GM18498 (cell line): Measurements from ENCODE around the gene PCSK2.

Experiments used
- ATAC-seq: cut with Tn5 transposase; IDR thresholded peaks from one replicate; pipeline ENCODE4 v1.9.1; 2021; ENCODE audit warnings: mild to moderate bottlenecking, moderate library complexity; ENCODE audit not compliant: unreplicated experiment

PCSK2 gene

DNA sequence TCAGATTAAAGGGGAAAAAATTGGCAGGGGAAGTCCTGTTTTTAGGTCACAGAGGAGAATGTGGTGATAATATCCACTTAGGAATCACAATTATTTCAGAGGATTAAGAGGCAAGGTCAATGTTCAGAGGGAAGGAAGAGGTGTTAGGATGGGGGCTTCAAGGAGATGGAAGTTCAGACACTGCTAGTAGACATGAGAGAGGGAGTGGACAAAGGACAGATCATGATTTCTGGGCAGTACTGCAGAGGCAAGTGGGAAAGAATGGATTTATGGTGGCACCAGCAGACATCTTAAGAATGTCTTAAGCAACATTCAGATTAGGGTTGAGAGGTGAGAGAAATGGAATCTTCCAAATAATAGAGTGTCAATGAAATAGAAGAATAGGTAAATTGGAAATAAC lies 9.9 kb downstream of the PCSK2 start:
- no peak for ATAC-seq

DNA sequence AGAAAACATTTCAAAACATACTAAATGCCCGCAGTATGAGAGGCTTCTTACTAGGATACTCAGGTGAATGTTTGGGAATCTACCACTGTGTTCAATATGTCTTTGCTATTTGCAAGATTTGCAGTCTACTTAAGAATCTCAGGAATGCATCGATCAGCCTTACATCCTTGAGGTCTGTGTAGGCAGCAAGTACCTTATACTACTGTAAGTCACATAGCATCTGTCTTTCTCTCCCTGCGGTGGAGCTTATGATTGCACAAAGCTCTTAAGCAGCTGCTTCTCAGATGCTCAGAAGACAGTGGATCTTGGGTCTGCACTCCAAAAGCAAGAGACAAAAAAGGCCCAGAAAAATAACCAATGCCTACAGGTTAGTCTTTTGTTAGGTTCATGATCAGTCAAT lies 21.4 kb downstream of the PCSK2 start:
- no peak for ATAC-seq

DNA sequence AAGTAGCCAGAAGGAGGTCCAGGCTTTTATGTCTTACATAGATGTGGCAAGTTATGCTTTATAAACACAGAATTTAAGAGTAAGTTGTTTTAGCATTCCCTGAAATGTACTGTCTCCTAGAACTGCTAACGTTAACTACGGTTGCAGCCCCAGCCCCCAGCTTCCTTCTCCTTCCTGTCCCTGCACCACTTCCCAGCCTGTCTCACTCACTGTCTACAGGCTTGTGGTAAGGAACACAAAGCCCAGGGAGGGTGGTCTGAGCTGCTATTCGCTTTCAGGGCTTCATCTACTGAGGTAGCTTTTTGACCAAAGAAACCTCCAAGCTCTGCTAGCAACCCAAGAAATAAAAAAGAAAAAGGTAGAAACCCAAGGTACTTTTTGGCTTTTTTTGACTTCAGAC lies 35.9 kb downstream of the PCSK2 start:
- ATAC-seq = no peak

DNA sequence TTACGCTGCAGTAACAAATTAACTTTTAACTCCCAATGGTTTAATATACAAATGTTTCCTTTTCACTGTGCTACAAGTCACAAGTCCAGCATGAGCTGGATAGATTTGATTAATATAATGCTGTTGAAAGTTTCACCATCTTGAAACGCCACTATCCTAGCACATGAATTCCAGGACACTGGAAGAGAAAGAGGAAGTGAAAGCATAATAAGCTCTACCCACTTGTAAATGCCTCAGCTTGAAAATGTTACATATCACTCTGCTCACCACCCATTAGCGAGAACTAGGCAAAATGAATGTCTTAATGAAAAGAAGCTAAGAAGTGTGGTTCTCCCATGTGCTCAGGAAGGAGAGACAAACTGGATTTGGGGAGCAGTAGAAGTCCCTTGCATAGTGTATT lies 46.9 kb downstream of the PCSK2 start:
- no peak for ATAC-seq

DNA sequence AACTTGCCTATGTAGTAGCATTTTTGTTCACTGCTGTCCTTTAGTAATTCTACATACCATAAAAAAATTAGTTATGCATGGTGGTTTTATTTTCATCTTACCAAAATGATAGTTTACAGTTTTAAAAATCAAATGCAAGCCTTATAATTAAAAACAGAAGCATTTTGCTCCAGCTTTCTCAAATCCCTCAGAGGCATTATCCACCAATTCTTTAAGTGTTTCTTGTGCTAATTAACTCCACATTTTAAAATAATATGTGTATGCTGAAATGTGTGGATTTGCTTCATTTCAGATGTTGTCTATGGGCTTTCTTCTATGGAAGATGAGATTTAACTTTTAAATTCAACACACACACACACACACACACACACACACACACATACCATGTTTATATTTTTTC lies 49.3 kb downstream of the PCSK2 start:
- no peak for ATAC-seq

DNA sequence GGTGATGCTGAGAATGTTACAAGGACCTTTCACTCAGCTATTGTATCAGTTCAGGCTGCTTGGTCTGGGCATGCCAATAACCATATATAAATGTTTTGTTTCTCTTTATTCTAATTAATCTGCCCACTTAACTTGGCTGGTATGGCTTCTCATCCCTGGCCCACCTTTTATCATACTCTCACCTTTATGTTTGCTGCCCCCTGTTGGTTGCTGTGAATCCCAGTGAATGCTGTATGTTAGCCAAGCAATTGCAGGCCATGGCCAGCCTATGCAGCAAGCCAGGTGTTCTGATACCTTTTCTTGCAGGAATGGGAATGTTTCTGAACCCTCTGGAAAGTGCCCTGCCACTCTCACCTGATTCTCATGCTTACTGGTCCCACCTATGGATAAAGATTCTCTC lies 54.6 kb downstream of the PCSK2 start:
- ATAC-seq = no peak

DNA sequence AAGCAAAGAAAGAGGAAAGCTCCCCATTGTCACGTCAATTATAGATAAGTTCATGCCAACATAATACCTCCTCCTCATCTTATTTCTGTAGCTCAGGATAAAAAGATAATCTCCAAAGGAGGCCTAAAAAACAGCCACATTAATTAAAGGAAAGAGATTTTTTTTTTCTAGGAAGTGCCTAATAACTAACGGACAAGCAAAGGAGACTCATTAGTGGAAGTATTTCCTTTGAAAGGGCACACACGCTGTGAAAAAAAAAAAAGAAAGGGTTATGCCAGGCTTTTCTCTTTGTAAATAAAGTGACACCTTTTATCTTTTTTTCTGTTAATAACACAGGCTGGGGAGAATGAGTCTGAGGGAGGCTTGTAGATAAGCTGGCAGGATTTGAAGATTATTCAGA lies 55.7 kb downstream of the PCSK2 start:
- no peak for ATAC-seq

DNA sequence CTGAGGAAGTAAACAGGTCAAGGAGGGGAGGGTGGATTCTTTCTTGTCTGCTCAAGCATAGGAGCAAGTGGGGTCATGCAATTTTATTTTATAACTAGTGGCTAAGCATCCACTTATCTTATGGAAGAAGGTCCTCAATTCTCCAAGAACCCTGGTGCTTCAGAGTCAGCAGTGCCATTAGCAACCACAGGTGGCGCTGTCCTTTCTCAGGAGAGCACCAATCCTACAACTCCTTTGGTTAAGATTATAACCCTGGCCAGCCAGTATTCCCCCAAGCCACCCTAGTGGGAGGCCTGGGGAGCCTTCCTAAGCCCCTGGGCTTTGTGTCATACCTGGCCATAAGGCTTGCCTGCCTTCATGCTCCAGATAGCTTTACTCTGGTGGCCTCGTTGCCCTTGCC lies 60.7 kb downstream of the PCSK2 start:
- ATAC-seq = no peak

DNA sequence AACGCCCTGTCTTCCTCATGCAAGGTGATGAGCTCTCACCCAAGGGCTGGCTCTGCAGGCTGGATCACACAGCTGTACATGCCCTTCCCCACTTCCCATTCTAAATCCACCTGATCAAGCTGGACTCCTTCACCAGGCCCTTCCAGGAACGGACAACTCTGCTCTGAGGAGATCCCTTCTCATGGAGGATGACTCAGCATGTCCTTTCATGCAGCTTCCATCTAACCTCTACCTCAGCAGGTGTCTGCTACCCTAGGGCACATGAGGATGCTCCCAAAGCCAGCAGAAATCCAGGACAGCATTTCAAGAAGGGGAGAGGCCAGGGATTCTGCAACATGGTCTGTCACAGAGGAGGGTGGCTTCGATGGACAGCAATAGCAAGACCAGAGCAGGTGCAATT lies 61.2 kb downstream of the PCSK2 start:
- ATAC-seq = no peak

DNA sequence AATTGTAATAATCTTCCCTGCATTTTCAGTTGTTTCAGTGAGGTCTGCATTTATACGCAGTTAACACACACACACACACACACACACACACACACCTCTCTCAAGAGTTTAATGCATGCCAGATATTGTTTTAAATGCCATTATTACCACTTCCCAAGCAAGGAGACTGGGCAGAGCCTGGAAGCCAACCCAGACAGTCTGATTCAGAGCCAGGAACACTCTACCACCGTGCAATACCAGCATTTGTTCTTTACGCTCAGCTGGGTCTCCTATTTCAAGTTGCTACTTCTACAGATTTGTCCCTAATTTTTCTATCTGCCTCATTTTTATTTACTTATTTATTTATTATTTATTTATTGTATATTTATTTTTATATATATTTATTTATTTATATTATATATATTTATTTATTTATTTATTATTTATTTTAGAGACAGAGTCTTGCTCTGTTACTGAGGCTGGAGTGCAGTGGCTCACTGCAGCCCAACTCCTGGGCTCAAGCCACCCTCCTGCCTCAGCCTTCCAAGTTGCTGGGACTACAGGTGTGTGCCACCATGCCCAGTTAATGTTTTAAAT lies 68.4 kb downstream of the PCSK2 start:
- ATAC-seq = no peak

DNA sequence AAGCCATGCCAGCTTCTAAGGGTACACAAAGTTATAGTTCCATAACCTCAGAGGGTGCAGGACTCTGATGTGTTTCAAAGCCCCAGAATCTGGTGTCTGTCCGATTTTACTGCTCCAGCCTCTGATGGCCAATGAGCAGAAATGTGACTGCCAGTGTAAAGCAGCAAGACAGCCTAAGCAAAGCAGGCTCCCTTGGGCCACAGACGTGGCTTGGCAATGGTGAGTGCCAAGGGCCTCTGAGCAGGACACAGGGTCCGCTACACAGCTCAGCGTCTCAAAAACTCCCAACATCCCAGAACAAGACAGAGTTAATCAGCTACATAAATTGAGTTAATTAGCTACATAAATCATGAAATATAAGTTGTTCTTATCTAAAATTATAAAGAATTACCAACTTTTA lies 69.2 kb downstream of the PCSK2 start:
- ATAC-seq = no peak

DNA sequence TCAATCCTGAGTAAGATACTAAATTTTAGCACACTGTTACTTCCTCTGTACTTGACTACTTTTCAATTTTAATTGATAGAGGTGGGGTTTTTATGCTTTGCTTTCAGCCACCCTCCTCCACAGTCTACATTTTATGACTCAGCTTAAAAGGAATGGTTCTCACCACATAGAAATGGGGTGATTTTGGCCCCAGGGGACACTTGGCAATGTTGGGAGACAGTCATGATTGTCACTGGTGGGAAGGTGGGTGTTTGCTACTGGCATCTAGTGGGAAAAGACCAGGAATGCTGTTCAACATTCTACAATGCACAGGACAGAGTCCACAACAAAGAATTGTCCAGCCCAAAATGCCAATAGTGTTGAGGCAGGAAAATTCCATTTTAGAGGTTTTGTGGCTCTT lies 71.3 kb downstream of the PCSK2 start:
- no peak for ATAC-seq

DNA sequence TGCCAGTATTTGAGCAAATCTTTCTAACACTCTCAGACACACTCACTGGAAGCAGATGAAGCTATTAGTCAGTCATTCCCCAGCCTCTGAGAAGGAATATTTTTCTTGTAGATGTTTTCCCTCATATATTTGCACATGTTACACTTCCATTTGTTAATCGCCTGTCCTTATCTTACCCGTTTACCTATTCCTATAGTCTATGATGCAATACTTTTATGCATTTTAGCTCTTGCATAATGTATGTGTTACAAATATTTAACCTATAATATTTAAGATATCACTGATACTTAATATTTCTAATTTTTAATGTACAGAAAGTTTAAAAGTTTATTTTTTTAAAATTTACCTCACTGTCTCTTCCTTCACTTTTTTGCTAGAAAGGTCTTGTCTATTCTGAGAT lies 71.9 kb downstream of the PCSK2 start:
- ATAC-seq = no peak

DNA sequence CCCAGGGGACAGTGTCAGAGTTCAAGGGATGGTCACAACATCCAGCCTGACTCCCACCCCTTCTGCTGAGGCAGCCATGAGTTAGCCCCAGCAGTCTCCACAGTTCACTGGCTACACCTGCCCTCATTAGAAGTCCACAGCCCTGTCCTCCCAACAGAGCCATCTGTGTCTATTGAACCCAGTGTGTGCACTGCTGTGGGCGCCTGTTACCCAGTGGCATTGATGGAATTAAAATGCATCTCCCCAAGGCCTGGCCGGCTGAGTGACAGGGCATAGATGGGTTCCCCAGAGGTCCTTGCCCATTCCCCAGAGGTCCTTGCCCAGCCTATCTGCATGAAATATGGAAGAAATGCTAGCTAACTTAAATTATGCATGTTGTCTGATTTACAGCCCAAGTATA lies 73.3 kb downstream of the PCSK2 start:
- ATAC-seq = no peak

DNA sequence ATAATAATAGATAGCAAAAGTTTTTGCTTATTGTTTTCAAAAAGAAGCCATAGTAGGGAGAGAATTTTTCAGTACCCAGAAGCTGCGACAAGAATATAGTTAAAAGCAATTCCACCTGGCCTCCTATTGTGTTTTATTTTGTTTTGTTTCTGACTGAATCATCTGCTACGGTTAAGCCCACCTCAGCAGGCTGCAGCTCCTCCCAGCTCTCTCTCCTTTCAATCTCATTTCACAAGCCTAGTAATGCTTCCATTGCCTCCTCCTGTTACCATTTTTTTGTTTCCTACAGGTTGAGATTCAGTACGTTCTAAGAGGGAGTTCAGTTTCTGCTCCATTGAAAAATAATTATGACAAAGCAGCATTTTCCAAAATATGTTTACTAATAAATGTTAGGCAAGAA lies 77.9 kb downstream of the PCSK2 start:
- no peak for ATAC-seq

DNA sequence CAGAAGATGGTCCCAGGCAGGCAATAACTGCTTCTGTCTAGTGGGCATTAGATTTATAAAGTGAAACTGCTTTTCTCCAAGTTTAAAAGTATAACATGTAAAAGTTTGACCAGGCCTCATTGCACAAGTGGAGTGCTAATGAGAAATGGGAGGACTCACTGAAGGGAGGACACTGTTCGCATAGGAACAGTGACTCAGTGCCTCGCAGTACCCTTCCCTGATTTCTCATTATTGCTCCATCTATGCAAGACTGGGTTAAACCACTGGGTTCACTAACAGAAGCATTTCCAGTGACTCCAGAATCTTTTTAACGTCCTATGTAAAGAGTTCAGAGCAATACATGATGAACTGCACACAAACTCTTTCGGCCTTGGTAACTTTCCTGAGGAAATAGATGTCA lies 79.6 kb downstream of the PCSK2 start:
- no peak for ATAC-seq

DNA sequence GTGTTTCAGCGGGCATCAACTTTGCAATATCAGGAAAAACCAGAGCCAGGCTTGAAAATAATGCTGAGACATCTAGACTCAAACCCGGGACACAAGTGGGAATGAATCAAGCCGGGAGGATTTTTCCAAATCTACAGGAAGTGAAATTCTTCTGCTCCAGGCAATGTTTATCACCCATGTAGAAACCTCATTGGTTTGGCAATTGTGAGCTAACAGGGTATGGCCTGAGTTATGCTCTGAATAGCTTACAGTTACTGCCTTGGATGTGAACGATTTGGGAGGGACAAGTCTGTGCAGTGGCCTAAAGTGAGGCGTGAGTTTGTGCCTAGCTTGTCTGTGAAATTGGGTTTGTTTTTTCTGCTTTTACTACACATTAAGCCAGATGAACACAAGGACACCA lies 87.4 kb downstream of the PCSK2 start:
- no peak for ATAC-seq

DNA sequence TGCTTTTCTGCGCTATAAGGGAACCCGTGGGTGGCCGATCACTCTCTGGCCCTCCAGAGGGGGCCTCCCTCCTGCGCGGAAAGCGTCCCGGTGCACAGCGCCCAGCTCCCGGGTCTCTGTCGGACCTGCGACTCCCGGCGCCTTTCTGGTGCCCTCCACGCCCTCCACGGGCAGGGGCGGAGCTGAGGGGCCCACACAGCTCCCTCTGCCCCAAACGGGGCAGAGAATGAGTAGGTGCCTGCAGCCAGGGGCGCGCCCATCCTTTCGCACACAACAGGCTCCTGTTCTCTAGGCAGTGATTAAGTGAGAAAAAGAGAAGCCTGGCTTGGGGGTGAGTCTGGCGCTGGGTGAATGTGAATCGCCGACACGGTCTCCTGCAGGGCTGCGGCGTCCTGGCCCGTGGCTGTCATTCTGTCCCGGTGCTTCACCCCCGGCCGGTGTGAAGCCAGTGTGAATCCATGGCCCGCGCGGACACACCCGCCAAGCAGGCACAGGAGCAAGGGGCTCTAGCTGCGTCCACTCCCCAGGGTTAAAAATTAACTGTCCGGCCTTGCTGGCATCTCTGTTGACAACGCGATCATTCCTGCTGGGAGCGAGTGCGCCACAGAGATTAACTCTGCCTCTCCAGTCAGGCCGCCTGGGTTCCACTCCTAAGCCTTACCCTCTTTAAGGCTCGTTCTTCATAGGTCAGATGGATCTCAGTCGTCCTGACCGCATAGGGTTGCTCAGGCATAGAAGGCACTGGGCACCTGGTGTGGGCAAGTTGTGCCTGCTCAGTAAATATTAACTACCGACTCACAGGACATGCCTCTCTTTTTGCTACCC lies 88.8 kb downstream of the PCSK2 start:
- ATAC-seq = no peak

DNA sequence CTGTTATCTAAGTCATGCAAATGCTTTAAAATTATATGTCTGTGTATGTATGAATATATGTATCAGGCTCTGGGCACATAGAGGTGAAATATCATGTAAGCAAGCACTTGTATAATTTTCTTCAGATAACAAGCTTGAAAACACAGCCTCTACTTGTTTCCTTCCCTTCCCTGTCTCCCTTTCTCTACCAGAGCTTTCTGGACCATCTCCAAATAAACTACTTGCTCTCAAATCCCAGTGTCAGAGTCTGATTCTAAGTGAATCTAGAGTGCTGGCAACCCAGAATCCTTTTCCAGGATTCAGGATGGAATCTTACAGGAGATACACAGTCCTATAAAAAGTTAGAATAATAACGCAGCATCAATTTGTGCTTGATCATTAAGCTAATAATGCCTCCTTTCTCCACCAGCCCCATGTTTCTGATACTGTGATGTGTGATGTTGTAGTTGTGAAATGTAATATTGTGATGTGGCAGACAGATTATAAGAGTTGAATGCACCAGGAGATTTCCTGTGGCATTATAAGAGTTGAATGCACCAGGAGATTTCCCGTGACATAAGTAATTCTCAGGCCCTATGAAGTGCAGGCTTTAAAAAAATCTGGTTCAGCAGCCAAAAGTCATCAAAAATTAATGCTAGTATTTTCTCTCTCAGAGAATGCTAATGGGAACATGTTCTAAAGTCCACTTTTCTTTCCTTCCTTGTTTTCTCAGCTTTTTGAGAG lies 89.6 kb downstream of the PCSK2 start:
- no peak for ATAC-seq

DNA sequence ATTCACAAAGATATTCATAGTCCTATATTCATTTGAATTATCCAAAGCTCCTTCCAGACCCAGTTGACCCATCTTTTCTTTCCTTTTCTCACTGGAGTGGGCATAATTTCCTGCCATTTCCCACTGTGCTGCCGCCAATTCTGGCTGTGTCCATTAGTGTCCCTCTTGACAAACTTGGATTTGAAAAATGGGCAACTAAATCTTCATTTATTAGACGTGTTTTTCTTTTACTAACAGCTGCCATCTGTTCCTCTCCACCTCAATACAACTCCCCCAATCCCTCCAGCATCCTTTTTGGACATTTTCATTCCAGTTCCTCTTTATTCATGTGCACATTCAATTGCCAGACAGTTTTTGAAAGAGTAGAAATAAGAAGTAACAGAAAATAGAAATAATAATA lies 90.5 kb downstream of the PCSK2 start:
- no peak for ATAC-seq

DNA sequence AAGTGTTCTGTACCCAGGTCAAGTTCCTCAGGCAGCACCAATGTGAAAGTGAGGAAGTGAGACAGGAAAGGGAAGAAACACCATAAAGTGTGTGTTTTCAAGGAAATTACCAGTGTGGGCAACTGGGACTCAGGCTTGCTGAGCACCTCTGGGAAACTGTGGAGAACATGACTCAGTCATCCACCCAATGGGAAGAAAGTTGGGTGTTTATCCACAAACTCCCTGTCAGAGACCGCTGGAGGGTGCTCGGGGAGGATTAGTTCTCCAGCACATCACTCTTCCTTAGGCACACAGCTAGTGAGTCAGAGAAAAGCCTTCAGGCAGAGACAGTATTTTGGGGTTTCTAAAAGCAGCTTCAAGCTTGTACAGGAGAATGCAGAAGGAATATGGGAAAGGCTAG lies 93.6 kb downstream of the PCSK2 start:
- no peak for ATAC-seq

DNA sequence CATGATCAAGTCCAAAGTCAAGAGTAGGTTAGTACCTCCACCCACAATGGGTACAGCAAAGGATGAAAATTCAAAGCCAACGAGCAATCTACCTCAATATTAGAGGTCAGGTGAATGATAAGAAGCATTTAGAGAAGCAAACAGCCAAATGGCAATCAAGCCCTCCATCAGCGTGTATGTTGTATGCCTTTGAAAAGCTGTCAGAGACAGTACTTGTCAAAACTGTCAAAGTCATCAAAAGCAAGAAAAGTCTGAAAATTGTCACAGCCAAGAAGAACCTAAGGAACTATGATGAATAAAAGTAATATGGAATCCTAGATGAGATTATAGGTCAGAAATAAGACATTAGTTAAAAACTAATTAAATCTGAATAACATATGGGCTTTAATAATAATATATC lies 99.3 kb downstream of the PCSK2 start:
- no peak for ATAC-seq
